Hepatocyte (in vitro differentiated cells): Measurements from ENCODE around the gene SEC23A.
"Not testable (repeated sequence)": the region's sequence is repeated elsewhere in the genome, so short reads cannot be mapped to it uniquely, and the experiment has no call there.

Experiments used
- EZH2phosphoT487 ChIP-seq: fragments of 200-600 bp; sonication (generic); IDR thresholded peaks from one replicate; pipeline ENCODE4 v1.6.1; 2018; ENCODE audit warnings: antibody characterized with exemption, mild to moderate bottlenecking, low read depth, moderate library complexity; ENCODE audit not compliant: unreplicated experiment, severe bottlenecking
- TF ChIP-seq, protein P1 (sequence below): fragments of 200-600 bp; sonication (generic); IDR thresholded peaks from 2 replicates; pipeline ENCODE4 v1.5.1; 2016; ENCODE audit warnings: antibody characterized with exemption, mild to moderate bottlenecking; ENCODE audit not compliant: poor library complexity

DNA sequence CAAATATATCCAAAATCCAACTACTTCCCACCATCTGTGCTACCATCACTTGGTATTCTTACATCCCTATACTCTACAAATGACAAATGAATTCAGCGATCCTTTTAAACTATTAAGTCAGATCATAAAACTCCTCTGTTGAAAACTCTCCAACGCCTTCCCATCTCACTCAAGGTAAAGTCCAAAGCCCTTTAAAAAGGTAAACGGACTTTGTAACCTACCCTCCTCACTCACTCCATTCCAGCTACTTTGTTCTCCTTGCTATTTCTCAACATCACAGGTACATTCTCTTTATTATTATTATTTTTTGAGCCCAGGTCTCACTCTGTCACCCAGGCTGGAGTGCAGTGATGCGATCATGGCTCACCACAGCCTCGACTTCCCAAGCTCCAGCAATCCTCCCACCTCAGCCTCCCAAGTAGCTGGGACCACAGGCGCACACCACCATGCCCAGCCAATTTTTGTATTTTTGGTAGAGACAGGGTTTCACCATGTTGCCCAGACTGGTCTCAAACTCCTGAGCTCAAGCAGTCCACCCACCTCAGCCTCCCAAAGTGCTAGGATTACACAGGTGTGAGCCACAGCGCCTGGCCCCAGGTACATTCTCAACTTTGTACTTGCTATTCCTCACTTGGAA is 33.7 kb downstream of the SEC23A start:
- TF ChIP-seq, protein P1, sequence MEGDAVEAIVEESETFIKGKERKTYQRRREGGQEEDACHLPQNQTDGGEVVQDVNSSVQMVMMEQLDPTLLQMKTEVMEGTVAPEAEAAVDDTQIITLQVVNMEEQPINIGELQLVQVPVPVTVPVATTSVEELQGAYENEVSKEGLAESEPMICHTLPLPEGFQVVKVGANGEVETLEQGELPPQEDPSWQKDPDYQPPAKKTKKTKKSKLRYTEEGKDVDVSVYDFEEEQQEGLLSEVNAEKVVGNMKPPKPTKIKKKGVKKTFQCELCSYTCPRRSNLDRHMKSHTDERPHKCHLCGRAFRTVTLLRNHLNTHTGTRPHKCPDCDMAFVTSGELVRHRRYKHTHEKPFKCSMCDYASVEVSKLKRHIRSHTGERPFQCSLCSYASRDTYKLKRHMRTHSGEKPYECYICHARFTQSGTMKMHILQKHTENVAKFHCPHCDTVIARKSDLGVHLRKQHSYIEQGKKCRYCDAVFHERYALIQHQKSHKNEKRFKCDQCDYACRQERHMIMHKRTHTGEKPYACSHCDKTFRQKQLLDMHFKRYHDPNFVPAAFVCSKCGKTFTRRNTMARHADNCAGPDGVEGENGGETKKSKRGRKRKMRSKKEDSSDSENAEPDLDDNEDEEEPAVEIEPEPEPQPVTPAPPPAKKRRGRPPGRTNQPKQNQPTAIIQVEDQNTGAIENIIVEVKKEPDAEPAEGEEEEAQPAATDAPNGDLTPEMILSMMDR, result not testable (repeated sequence)
- not testable (repeated sequence) for TF ChIP-seq EZH2phosphoT487
